ENCODE results near the gene MAEL.

Gene MAEL

GRCh38 chr1:166980818-166981217 lies 8.3 kb upstream of the MAEL start:
- H3K27ac ChIP-seq (ENCODE audit: extremely low read depth, low read depth, low read length), result no peak overlapping the region
- peaks cover 3% of the 10 kb centered on the region; the same call in 1 of the 2 replicates for H3K4me1 ChIP-seq (ENCODE audit: control insufficient read depth, insufficient read depth, low read length)
- TF ChIP-seq ZNF146 (tag by site-specific recombination; IDR thresholded peaks at IDR 0.05) (no peak), ZNF629 (tag by site-specific recombination; IDR thresholded peaks at IDR 0.05) (peak; percentile 74), ZBTB21 (tag by site-specific recombination; IDR thresholded peaks at IDR 0.05) (0 out of 2 replicates have a peak, but pooled peaks have one; percentile 45), ZNF24 (tag by site-specific recombination; IDR thresholded peaks at IDR 0.05) (no peak), ATF2 (tag by site-specific recombination; IDR thresholded peaks at IDR 0.05; ENCODE audit: low read depth) (peak; percentile 68), ZNF768 (tag by site-specific recombination; IDR thresholded peaks at IDR 0.05) (no peak), GFI1B (tag by site-specific recombination; IDR thresholded peaks at IDR 0.05) (no peak), SALL2 (tag by site-specific recombination; IDR thresholded peaks at IDR 0.05; ENCODE audit: borderline replicate concordance) (no peak), ZNF621 (tag by site-specific recombination; IDR thresholded peaks at IDR 0.05) (no peak), BCL11A (tag by site-specific recombination; IDR thresholded peaks at IDR 0.05; ENCODE audit: low read depth) (no peak), ZNF837 (tag by site-specific recombination; IDR thresholded peaks at IDR 0.05) (no peak), ZIC2 (tag by site-specific recombination; IDR thresholded peaks at IDR 0.05) (no peak), YY2 (tag by site-specific recombination; IDR thresholded peaks at IDR 0.05) (no peak), ZBTB17 (tag by site-specific recombination; IDR thresholded peaks at IDR 0.05) (0 out of 2 replicates have a peak, but pooled peaks have one; percentile 31), ZNF843 (tag by site-specific recombination; IDR thresholded peaks at IDR 0.05) (no peak), ZNF585B (tag by site-specific recombination; IDR thresholded peaks at IDR 0.05) (no peak), ZNF280C (tag by site-specific recombination; IDR thresholded peaks at IDR 0.05) (no peak), ZNF600 (tag by site-specific recombination; IDR thresholded peaks at IDR 0.05) (peak; percentile 94), ZBTB8A (tag by site-specific recombination; IDR thresholded peaks at IDR 0.05) (no peak)
- TF ChIP-seq, protein P1, sequence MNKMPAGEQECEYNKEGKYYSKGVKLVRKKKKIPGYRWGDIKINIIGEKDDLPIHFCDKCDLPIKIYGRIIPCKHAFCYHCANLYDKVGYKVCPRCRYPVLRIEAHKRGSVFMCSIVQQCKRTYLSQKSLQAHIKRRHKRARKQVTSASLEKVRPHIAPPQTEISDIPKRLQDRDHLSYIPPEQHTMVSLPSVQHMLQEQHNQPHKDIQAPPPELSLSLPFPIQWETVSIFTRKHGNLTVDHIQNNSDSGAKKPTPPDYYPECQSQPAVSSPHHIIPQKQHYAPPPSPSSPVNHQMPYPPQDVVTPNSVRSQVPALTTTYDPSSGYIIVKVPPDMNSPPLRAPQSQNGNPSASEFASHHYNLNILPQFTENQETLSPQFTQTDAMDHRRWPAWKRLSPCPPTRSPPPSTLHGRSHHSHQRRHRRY (tag by site-specific recombination; IDR thresholded peaks at IDR 0.05), result no peak
- TF ChIP-seq, protein P2, sequence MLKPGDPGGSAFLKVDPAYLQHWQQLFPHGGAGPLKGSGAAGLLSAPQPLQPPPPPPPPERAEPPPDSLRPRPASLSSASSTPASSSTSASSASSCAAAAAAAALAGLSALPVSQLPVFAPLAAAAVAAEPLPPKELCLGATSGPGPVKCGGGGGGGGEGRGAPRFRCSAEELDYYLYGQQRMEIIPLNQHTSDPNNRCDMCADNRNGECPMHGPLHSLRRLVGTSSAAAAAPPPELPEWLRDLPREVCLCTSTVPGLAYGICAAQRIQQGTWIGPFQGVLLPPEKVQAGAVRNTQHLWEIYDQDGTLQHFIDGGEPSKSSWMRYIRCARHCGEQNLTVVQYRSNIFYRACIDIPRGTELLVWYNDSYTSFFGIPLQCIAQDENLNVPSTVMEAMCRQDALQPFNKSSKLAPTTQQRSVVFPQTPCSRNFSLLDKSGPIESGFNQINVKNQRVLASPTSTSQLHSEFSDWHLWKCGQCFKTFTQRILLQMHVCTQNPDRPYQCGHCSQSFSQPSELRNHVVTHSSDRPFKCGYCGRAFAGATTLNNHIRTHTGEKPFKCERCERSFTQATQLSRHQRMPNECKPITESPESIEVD (tag by site-specific recombination; IDR thresholded peaks at IDR 0.05), result no peak
- TF ChIP-seq, protein P3, sequence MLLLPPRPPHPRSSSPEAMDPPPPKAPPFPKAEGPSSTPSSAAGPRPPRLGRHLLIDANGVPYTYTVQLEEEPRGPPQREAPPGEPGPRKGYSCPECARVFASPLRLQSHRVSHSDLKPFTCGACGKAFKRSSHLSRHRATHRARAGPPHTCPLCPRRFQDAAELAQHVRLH (tag by site-specific recombination; IDR thresholded peaks at IDR 0.05), result no peak
- H3K9me3 ChIP-seq (ENCODE audit: control insufficient read depth, insufficient read depth, low read depth, low read length), result no peaks in the 10 kb centered on the region
- CTCF ChIA-PET, result interaction anchor here (1.0 to 1.6 kb wide), 2 partner anchors 72 to 78 kb away, joined by 3 to 5 read pairs; no protein-coding TSS in a partner anchor
- no peak overlapping the region for H3K4me3 ChIP-seq (ENCODE audit: low read depth, low read length)
- no peaks in the 10 kb centered on the region for H3K36me3 ChIP-seq (ENCODE audit: control insufficient read depth in 2 of 2, insufficient read depth in 1 of 2, low read length in 2 of 2)
- POLR2A ChIA-PET, result no interaction called here

Data from HEK293 (cell line).